C4-2B (cell line): ENCODE results near the gene KCNJ18.

Experiments
- CTCF ChIP-seq: fragments of 450-650 bp; conservative IDR thresholded peaks from 2 replicates; pipeline ENCODE4 v1.5.1; 2017; ENCODE audit warnings: mild to moderate bottlenecking
- ZFX ChIP-seq: fragments of 450-650 bp; IDR thresholded peaks from 2 replicates; pipeline ENCODE4 v1.6.1; 2017

- TF ChIP-seq CTCF (no peak), ZFX (no peak)
Observed at GRCh38 chr17:21677126-21677910, 15.0 kb upstream of the KCNJ18 start.
